Keratinocyte (primary cell): ENCODE data around the gene SHISA7.

Experiments
- CTCF ChIP-seq, 3 experiments: IDR thresholded peaks in 1 of 3; conservative IDR thresholded peaks in 1 of 3; optimal IDR thresholded peaks in 1 of 3; 2 replicates in 2 of 3; 3 replicates in 1 of 3; pipeline versions ENCODE3 to v1.5.1; 2011; ENCODE audit warnings: low read length in 3 of 3, mild to moderate bottlenecking in 3 of 3, moderate library complexity in 2 of 3, control low read depth in 1 of 3, inconsistent platforms in 1 of 3; ENCODE audit not compliant: insufficient read depth in 2 of 3; ENCODE audit errors: extremely low read depth in 1 of 3
- EZH2 ChIP-seq: IDR thresholded peaks from one replicate; pipeline ENCODE4 v1.6.1; 2012; ENCODE audit warnings: inconsistent platforms, mild to moderate bottlenecking, low read length, moderate library complexity

GRCh38 chr19:55462722-55463121 lies 19.6 kb upstream of the SHISA7 start:
- no peak for TF ChIP-seq CTCF (optimal IDR thresholded peaks at IDR 0.05 in 1 of 3, IDR thresholded peaks at IDR 0.05 in 1 of 3, conservative IDR thresholded peaks at IDR 0.05 in 1 of 3; ENCODE audit: extremely low read depth in 1 of 3, insufficient read depth in 2 of 3, low read length in 3 of 3)
- no peak for TF ChIP-seq EZH2
